Measurements from ENCODE around the gene RXRA. TPM values are rescaled to one million over a fixed set of nuclear protein-coding genes. Genes with fewer than 3 reads are reported as not detected.

The RXRA gene
- total and polyA plus RNA-seq, 2 of the 13 experiments (the other 11 are each of a cell fraction or from before 2014, with no cell fraction given), result 18.9 to 29.2 TPM

- no peak for TF ChIP-seq ZNF513 (CRISPR knock-in tag; conservative IDR thresholded peaks at IDR 0.05)
- peak; percentile 53; the same call in 1 of the 2 replicates for TF ChIP-seq GABPB1 (CRISPR knock-in tag; IDR thresholded peaks at IDR 0.05)
- no peak for TF ChIP-seq PBX3 (CRISPR knock-in tag; IDR thresholded peaks at IDR 0.05; ENCODE audit: borderline replicate concordance)
- no peak for TF ChIP-seq TBP (CRISPR knock-in tag; IDR thresholded peaks at IDR 0.05)
- TF ChIP-seq SALL1 (CRISPR knock-in tag; IDR thresholded peaks at IDR 0.05), result no peak
- peak; percentile 27; the same call in 1 of the 2 replicates for TF ChIP-seq TFDP1 (CRISPR knock-in tag; IDR thresholded peaks at IDR 0.05; ENCODE audit: borderline replicate concordance)
- peak; percentile 7; the same call in 1 of the 2 replicates for TF ChIP-seq HDAC1 (CRISPR knock-in tag; IDR thresholded peaks at IDR 0.05)
- TF ChIP-seq RNF219 (CRISPR knock-in tag; IDR thresholded peaks at IDR 0.05), result no peak
- 0 out of 2 replicates have a peak, but pooled peaks have one; percentile 48 for TF ChIP-seq ZNF329 (CRISPR knock-in tag; IDR thresholded peaks at IDR 0.05; ENCODE audit: low read depth)
- no peak for TF ChIP-seq REST (IDR thresholded peaks at IDR 0.05; ENCODE audit: borderline replicate concordance in 1 of 2, low read depth in 1 of 2, low read length in 2 of 2)
- TF ChIP-seq ZNF275 (CRISPR knock-in tag; IDR thresholded peaks at IDR 0.05; ENCODE audit: borderline replicate concordance), result no peak
- TF ChIP-seq ZNF713 (CRISPR knock-in tag; IDR thresholded peaks at IDR 0.05), result no peak
- 0 out of 2 replicates have a peak, but pooled peaks have one; percentile 25 for TF ChIP-seq ZNF740 (CRISPR knock-in tag; IDR thresholded peaks at IDR 0.05)
- TF ChIP-seq TAF1 (CRISPR knock-in tag; IDR thresholded peaks at IDR 0.05), result no peak; the same call in 1 of the 2 replicates
These were observed 1.0 kb upstream of the RXRA start (continued) for GRCh38 chr9:134325096-134325812.
